HFFc6 (cell line): Measurements from ENCODE around the gene CCDC171. TPM values are rescaled to one million over a fixed set of nuclear protein-coding genes. Genes with fewer than 3 reads are reported as not detected.

Experiments used
- DNase-seq: peaks from one replicate; pipeline ENCODE4 v3.0.0-alpha.2; 2018
- H3K27ac Mint-ChIP-seq: 2 replicates; pipeline ENCODE4 v1.8.0; 2020; ENCODE audit warnings: mild to moderate bottlenecking, mixed read lengths
- H3K27me3 Mint-ChIP-seq: 2 replicates; pipeline ENCODE4 v1.8.0; 2021; ENCODE audit warnings: mild to moderate bottlenecking, moderate library complexity, mixed read lengths; ENCODE audit not compliant: insufficient read depth
- H3K36me3 Mint-ChIP-seq: 2 replicates; pipeline ENCODE4 v1.8.0; 2021; ENCODE audit warnings: low read depth, mixed read lengths
- H3K4me1 Mint-ChIP-seq: 2 replicates; pipeline ENCODE4 v1.8.0; 2020; ENCODE audit warnings: low read depth, mixed read lengths
- H3K4me3 Mint-ChIP-seq: 2 replicates; pipeline ENCODE4 v1.8.0; 2020; ENCODE audit warnings: mild to moderate bottlenecking, moderate library complexity, mixed read lengths
- H3K9me3 Mint-ChIP-seq: 2 replicates; pipeline ENCODE4 v1.8.0; 2020; ENCODE audit warnings: mild to moderate bottlenecking, mixed read lengths
- CTCF ChIP-seq: fragments of 200-600 bp; sonication (generic); IDR thresholded peaks from 2 replicates; pipeline ENCODE4 v1.5.0; 2021; ENCODE audit warnings: antibody characterized with exemption, mild to moderate bottlenecking
- total RNA-seq, 6 experiments: library from RNA; stranded (reverse); fragmentation: NEBNext Ultra II Directional; extraction: Animal tissue kit (Norgen Biotek cat#: 25700); gene quantifications; 2 replicates in 1 of 6; 3 replicates in 5 of 6; pipeline ENCODE4 v1.2.3, GENCODE V29; 2021

The CCDC171 gene
- total RNA-seq, 6 experiments from 2014 or later: 0.48 to 0.86 (median 0.57) TPM

- Mint-ChIP-seq H3K27me3 (no peaks in the 10 kb centered on the region; the same call in 1 of the 2 replicates), H3K9me3 (no peaks in the 10 kb centered on the region), H3K4me3 (no peak overlapping the region), H3K4me1 (no peaks in the 10 kb centered on the region), H3K36me3 (no peaks in the 10 kb centered on the region), H3K27ac (no peak overlapping the region)
- no peak for TF ChIP-seq CTCF
- no peak for DNase-seq
These were observed 11.0 kb upstream of the CCDC171 start for GRCh38 chr9:15541872-15542271.

- Mint-ChIP-seq H3K4me3 (no peak overlapping the region), H3K9me3 (no peaks in the 10 kb centered on the region), H3K4me1 (no peaks in the 10 kb centered on the region), H3K27me3 (no peaks in the 10 kb centered on the region; the same call in 1 of the 2 replicates), H3K27ac (no peak overlapping the region), H3K36me3 (no peaks in the 10 kb centered on the region)
- no peak for DNase-seq
- TF ChIP-seq CTCF: no peak
These were observed 10.2 kb upstream of the CCDC171 start for GRCh38 chr9:15542624-15543023.

- H3K36me3 Mint-ChIP-seq: no peaks in the 10 kb centered on the region
- no peak for DNase-seq
- no peaks in the 10 kb centered on the region for H3K4me1 Mint-ChIP-seq
- no peak for TF ChIP-seq CTCF
- H3K9me3 Mint-ChIP-seq: no peaks in the 10 kb centered on the region
- no peaks in the 10 kb centered on the region; the same call in 1 of the 2 replicates for H3K27me3 Mint-ChIP-seq
- no peak overlapping the region for H3K27ac Mint-ChIP-seq
- H3K4me3 Mint-ChIP-seq: no peak overlapping the region
These were observed 9.6 kb upstream of the CCDC171 start for GRCh38 chr9:15543047-15543813.

- no peaks in the 10 kb centered on the region for H3K9me3 Mint-ChIP-seq
- H3K36me3 Mint-ChIP-seq: no peaks in the 10 kb centered on the region
- DNase-seq: no peak
- TF ChIP-seq CTCF: no peak
- peaks cover 8% of the 10 kb centered on the region; the same call in 1 of the 2 replicates for H3K4me1 Mint-ChIP-seq
- no peak overlapping the region for H3K4me3 Mint-ChIP-seq
- no peak overlapping the region for H3K27ac Mint-ChIP-seq
- peaks cover 4% of the 10 kb centered on the region for H3K27me3 Mint-ChIP-seq
These were observed 3.2 kb upstream of the CCDC171 start for GRCh38 chr9:15549611-15550010.

GRCh38 chr9:15553528-15553898, 670 bp downstream of the CCDC171 start:
- H3K27me3 Mint-ChIP-seq: peaks cover 4% of the 10 kb centered on the region
- H3K36me3 Mint-ChIP-seq: no peaks in the 10 kb centered on the region
- H3K4me1 Mint-ChIP-seq: peaks cover 8% of the 10 kb centered on the region; the same call in 1 of the 2 replicates
- no peaks in the 10 kb centered on the region for H3K9me3 Mint-ChIP-seq
- H3K4me3 Mint-ChIP-seq: peak overlapping the region; percentile 88
- peak overlapping the region; percentile 59 for H3K27ac Mint-ChIP-seq
- TF ChIP-seq CTCF: no peak
- no peak for DNase-seq
